KOPT-K1 (cell line): ENCODE data around the gene XPO6.
"Not testable (repeated sequence)": the region's sequence is repeated elsewhere in the genome, so short reads cannot be mapped to it uniquely, and the experiment has no call there.

Source experiments
- H3K27ac ChIP-seq: fragments of 200-600 bp; sonication (generic); 2 replicates; pipeline ENCODE4 v1.5.1; 2016; ENCODE audit warnings: antibody characterized with exemption, mild to moderate bottlenecking, low read depth, low read length; ENCODE audit not compliant: poor library complexity, severe bottlenecking
- H3K36me3 ChIP-seq: fragments of 200-600 bp; sonication (generic); 2 replicates; pipeline ENCODE4 v1.5.1; 2017; ENCODE audit warnings: antibody characterized with exemption, mild to moderate bottlenecking, low read length, moderate library complexity; ENCODE audit not compliant: insufficient read depth
- H3K9me3 ChIP-seq: fragments of 200-600 bp; sonication (generic); 2 replicates; pipeline ENCODE4 v1.5.1; 2017; ENCODE audit warnings: antibody characterized with exemption, low read length, mild to moderate bottlenecking; ENCODE audit not compliant: insufficient read depth, poor library complexity, severe bottlenecking

The XPO6 gene, protein sequence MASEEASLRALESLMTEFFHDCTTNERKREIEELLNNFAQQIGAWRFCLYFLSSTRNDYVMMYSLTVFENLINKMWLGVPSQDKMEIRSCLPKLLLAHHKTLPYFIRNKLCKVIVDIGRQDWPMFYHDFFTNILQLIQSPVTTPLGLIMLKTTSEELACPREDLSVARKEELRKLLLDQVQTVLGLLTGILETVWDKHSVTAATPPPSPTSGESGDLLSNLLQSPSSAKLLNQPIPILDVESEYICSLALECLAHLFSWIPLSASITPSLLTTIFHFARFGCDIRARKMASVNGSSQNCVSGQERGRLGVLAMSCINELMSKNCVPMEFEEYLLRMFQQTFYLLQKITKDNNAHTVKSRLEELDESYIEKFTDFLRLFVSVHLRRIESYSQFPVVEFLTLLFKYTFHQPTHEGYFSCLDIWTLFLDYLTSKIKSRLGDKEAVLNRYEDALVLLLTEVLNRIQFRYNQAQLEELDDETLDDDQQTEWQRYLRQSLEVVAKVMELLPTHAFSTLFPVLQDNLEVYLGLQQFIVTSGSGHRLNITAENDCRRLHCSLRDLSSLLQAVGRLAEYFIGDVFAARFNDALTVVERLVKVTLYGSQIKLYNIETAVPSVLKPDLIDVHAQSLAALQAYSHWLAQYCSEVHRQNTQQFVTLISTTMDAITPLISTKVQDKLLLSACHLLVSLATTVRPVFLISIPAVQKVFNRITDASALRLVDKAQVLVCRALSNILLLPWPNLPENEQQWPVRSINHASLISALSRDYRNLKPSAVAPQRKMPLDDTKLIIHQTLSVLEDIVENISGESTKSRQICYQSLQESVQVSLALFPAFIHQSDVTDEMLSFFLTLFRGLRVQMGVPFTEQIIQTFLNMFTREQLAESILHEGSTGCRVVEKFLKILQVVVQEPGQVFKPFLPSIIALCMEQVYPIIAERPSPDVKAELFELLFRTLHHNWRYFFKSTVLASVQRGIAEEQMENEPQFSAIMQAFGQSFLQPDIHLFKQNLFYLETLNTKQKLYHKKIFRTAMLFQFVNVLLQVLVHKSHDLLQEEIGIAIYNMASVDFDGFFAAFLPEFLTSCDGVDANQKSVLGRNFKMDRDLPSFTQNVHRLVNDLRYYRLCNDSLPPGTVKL

GRCh38 chr16:28211758-28212531, at the start of gene XPO6:
Gene XPO6 (minus strand): TSS chr16:28211965. CDS start chr16:28211368, 597 bp downstream.
- H3K27ac ChIP-seq, result peak within 1 kb of the TSS; percentile 80

DNA sequence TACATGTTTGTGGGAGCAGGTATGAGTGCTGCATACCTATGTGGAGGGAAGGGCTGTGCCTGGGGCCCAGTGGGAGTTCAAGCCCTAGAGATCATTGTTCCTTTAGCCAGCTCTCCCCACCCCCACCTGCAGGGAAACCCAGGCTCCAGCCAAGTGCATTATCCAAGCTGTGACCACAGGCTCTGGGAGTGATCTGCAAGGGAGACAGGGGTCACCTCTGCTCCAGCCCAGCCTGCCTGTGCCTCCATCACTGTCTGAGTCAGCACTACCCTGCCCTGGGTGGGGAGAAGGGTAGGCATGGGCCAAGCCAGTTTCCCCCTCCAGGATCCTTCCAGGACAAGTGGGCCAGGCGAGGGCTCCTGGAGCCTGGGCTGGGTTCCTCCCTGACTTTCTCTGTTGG, 48.4 kb upstream of the XPO6 start:
- Histone ChIP-seq H3K36me3 (no peaks in the 10 kb centered on the region), H3K9me3 (no peaks in the 10 kb centered on the region), H3K27ac (no peak overlapping the region)

More at GRCh38 chr16:28211758-28212531, at the start of gene XPO6:
- no peaks in the 10 kb centered on the region for H3K9me3 ChIP-seq
- H3K36me3 ChIP-seq, result peaks cover 30% of the 10 kb centered on the region

DNA sequence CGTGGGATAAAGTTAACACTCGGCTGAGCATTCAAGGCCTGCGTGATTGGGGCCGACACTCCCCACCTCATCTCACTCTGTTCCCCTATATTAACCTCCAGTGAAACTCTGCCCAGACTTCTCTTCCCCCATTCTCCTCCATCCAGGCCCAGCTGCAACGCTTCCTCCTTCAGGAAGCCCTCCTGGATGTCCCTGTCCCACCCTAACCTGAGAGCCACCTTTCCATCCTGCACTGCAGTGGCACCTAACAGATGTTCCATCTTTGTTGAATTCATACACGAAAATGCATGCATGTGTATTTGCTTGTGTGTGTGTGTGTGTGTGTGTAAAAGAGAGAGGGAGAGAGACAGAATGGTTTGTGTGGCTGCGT, 48.0 kb upstream of the XPO6 start:
- no peak overlapping the region for H3K27ac ChIP-seq
- H3K36me3 ChIP-seq, result no peaks in the 10 kb centered on the region
- H3K9me3 ChIP-seq, result no peaks in the 10 kb centered on the region

- H3K27ac ChIP-seq, result no peak overlapping the region
- no peaks in the 10 kb centered on the region for H3K36me3 ChIP-seq
- no peaks in the 10 kb centered on the region for H3K9me3 ChIP-seq
These were observed 47.5 kb upstream of the XPO6 start for GRCh38 chr16:28259091-28259780.

- Histone ChIP-seq H3K36me3 (no peaks in the 10 kb centered on the region), H3K27ac (no peak overlapping the region), H3K9me3 (no peaks in the 10 kb centered on the region)
These were observed 46.8 kb upstream of the XPO6 start for GRCh38 chr16:28258567-28258966.

GRCh38 chr16:28257256-28257655, 45.5 kb upstream of the XPO6 start:
- H3K9me3 ChIP-seq, result peaks cover 6% of the 10 kb centered on the region

DNA sequence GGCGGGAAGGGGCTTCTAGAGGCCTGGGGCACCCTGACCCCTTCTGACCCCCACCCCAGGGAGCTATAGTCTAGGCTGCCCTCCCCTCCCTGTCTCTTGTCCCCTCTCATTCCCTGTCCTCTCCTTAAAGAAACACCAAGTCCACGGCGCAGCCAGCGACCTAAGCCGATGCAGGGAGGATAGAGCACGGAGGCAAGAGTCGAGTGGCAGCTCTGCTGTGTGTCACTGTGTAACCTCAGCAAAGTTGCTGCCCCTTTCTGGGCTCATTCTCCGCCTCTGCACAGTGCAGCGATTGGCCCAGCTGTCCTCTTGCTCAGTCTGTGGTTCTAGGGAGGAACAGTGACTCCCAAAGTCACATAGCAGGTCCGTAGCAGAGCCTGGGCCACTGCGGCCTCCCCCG, 44.1 kb upstream of the XPO6 start:
- Histone ChIP-seq H3K9me3 (peaks cover 6% of the 10 kb centered on the region), H3K27ac (no peak overlapping the region), H3K36me3 (no peaks in the 10 kb centered on the region)

More at GRCh38 chr16:28257256-28257655, 45.5 kb upstream of the XPO6 start:
- Histone ChIP-seq H3K36me3 (no peaks in the 10 kb centered on the region), H3K27ac (no peak overlapping the region)

- no peak overlapping the region for H3K27ac ChIP-seq
- H3K36me3 ChIP-seq, result no peaks in the 10 kb centered on the region
- peaks cover 6% of the 10 kb centered on the region for H3K9me3 ChIP-seq
These were observed 42.4 kb upstream of the XPO6 start for GRCh38 chr16:28254158-28254557.

DNA sequence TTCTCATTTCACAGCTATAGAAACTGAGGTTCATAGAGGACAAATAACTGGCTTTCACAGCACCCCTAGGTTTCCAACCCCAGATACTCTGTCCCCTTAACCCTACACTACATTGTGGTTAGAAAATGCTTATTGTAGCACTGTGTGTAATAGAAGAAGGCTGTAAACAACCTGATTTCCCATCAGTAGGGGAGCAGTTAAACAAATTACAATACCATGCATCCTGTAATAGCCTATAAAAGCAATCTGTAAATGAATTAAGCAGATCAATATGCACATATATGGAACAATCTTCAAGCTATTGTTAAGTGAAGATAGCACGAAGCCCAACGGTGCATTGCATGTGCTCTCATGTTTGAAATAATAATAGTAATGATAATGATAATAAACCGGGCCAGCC, 39.2 kb upstream of the XPO6 start:
- Histone ChIP-seq H3K36me3 (no peaks in the 10 kb centered on the region), H3K9me3 (peaks cover 6% of the 10 kb centered on the region), H3K27ac (no peak overlapping the region)

- H3K36me3 ChIP-seq, H3K27ac ChIP-seq, H3K9me3 ChIP-seq: not testable (repeated sequence)
These were observed 37.7 kb upstream of the XPO6 start for GRCh38 chr16:28249483-28249882.

DNA sequence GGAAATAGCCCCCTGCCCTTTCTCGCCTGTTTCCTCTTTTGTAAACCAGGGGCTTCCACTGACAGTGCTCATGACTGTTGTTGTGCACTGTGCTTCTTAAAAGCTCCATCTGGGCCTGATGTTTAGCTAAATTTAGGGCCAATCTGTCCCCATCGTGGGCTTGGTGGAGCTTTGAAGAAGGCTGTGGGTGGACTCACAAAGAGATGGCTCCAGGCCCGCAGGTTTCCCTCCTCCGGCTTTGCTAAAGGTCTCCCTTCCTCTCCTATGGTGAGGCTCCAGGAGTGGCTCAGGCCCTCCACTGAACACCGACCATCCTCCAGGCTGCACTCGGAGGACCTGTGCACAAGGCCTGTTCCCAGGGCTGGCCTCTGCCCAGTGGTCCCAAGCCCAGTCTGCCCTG, 30.2 kb upstream of the XPO6 start:
- H3K36me3 ChIP-seq, result no peaks in the 10 kb centered on the region
- H3K27ac ChIP-seq, result no peak overlapping the region
- H3K9me3 ChIP-seq, result no peaks in the 10 kb centered on the region

DNA sequence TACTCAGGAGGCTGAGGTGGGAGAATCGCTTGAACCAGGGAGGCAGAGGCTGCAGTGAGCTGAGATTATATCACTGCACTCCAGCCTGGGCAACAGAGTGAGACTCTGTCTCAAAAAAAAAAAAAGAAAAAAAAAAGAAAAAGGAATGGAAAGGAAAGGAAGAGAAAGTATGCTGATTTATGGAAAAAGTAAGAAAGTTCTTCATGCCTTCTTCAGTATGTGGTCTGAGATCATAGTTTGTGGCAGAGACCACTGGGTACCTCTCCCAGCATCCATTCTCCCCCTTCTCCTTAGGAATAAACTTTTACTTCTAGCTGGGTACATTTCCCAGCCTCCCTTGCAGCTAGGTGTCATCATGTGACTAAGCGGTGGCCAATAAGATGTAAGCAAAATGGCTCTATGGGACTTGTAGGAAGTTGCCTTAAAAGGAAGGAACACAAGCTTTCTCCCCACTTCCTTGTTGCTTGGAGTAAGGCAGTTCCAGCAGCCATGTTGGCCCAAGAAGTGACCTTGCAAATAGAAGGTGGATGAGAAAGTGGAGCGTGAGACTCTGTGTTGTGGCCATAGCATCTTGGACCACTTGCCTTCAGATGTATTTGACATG, 26.1 kb upstream of the XPO6 start:
- Histone ChIP-seq H3K9me3 (no peaks in the 10 kb centered on the region), H3K36me3 (no peaks in the 10 kb centered on the region), H3K27ac (no peak overlapping the region)

- no peaks in the 10 kb centered on the region for H3K9me3 ChIP-seq
- H3K36me3 ChIP-seq, result no peaks in the 10 kb centered on the region
- no peak overlapping the region for H3K27ac ChIP-seq
These were observed 20.0 kb upstream of the XPO6 start for GRCh38 chr16:28231763-28232162.

DNA sequence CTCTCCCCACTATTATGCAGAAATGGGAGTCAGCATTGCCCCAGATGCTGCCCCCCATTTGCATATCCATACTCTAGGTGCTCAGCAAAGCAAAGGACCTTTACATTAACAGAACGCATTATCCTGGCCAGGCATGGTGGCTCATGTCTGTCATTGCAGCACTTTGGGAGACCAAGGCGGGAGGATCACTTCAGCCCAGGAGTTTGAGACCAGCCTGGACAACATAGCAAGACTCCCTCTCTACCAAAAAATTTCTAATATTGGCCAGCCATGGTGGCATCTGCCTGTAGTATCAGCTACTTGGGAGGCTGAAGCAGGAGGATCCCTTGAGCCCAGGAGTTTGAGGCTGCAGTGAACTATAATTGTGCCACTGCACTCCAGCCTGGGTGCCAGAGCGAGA, 12.1 kb upstream of the XPO6 start:
- not testable (repeated sequence) for H3K27ac ChIP-seq, H3K36me3 ChIP-seq, H3K9me3 ChIP-seq
